ENCODE results near the gene GLE1.

DNA sequence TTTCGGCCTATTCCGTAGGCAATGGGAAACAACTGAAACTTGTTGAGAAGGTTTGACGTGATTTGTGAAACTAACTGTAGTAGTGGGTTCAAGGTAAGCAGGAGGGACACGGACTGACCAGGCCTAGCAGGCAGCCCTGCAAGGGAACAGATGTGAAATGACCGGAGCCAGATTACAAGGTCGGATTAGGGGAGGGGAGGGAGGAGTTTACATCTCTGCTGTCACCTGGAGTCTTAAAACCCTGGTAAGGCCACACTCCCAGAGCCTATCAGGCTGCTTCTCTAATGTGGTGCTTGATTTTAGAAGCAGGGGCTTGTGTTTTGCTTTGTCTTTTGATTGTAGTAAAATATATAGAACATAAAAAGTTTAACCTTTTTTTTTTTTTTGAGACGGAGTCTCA lies 44.4 kb downstream of the GLE1 start:
- no peak for TF ChIP-seq CTCF (IDR thresholded peaks at IDR 0.05)
- no peak for TF ChIP-seq EP300 (IDR thresholded peaks at IDR 0.05)
- no peak for TF ChIP-seq POLR2A (IDR thresholded peaks at IDR 0.05)

Measured in stomach (tissue), 4 donors.